Ishikawa (cell line): Measurements from ENCODE around the gene CERS6.
A peak's percentile ranks its signal among the peaks of the same experiment; 100 is the strongest.

Source experiments
- CEBPB ChIP-seq: IDR thresholded peaks from 2 replicates; pipeline ENCODE4 v1.6.1; 2012
- CREB1 ChIP-seq: IDR thresholded peaks from 2 replicates; pipeline ENCODE4 v1.6.1; 2012; ENCODE audit warnings: low read depth
- EGR1 ChIP-seq: IDR thresholded peaks from 2 replicates; pipeline ENCODE4 v1.6.1; 2012
- EP300 ChIP-seq: IDR thresholded peaks from 2 replicates; pipeline ENCODE4 v1.6.1; 2012; ENCODE audit warnings: borderline replicate concordance
- FOXM1 ChIP-seq: IDR thresholded peaks from 2 replicates; pipeline ENCODE4 v1.6.1; 2012; ENCODE audit warnings: low read depth, borderline replicate concordance
- MAX ChIP-seq: IDR thresholded peaks from 2 replicates; pipeline ENCODE4 v1.6.1; 2012
- NFIC ChIP-seq: IDR thresholded peaks from 2 replicates; pipeline ENCODE4 v1.6.1; 2012
- RAD21 ChIP-seq: IDR thresholded peaks from 2 replicates; pipeline ENCODE4 v1.6.1; 2012; ENCODE audit warnings: low read depth
- REST ChIP-seq: IDR thresholded peaks from 2 replicates; pipeline ENCODE4 v1.6.1; 2012; ENCODE audit warnings: low read depth, mild to moderate bottlenecking
- TAF1 ChIP-seq: IDR thresholded peaks from 2 replicates; pipeline ENCODE4 v1.6.1; 2012; ENCODE audit warnings: low read depth, mild to moderate bottlenecking
- TCF12 ChIP-seq: IDR thresholded peaks from 2 replicates; pipeline ENCODE4 v1.6.1; 2012; ENCODE audit warnings: low read depth
- TEAD4 ChIP-seq: IDR thresholded peaks from 2 replicates; pipeline ENCODE4 v1.6.1; 2012
- USF1 ChIP-seq: IDR thresholded peaks from 2 replicates; pipeline ENCODE4 v1.6.1; 2012
- YY1 ChIP-seq: IDR thresholded peaks from 2 replicates; pipeline ENCODE4 v1.6.1; 2012; ENCODE audit warnings: low read depth
- ZBTB7A ChIP-seq: IDR thresholded peaks from 2 replicates; pipeline ENCODE4 v1.6.1; 2012; ENCODE audit warnings: low read depth

The CERS6 gene

GRCh38 chr2:168432565-168433186 is 23.4 kb upstream of the CERS6 start:
- TF ChIP-seq TEAD4 (no peak), USF1 (no peak), ZBTB7A (no peak), EP300 (no peak), RAD21 (no peak), CEBPB (no peak), REST (no peak), EGR1 (no peak), TAF1 (no peak), FOXM1 (no peak), CREB1 (no peak), NFIC (no peak), YY1 (no peak), TCF12 (no peak), MAX (no peak)

GRCh38 chr2:168433527-168433926 is 22.5 kb upstream of the CERS6 start:
- TF ChIP-seq ZBTB7A = no peak
- no peak for TF ChIP-seq MAX
- TF ChIP-seq TCF12 = no peak
- TF ChIP-seq CEBPB = no peak
- no peak for TF ChIP-seq EGR1
- TF ChIP-seq NFIC = no peak
- no peak for TF ChIP-seq TEAD4

- TF ChIP-seq NFIC (peak; percentile 88), MAX (no peak)
These were observed 21.9 kb upstream of the CERS6 start for GRCh38 chr2:168434146-168434545.

- TF ChIP-seq MAX (no peak), USF1 (no peak), TCF12 (no peak), RAD21 (no peak), EGR1 (no peak), FOXM1 (no peak), EP300 (no peak), ZBTB7A (no peak), TAF1 (no peak), CEBPB (no peak), TEAD4 (no peak), REST (no peak), CREB1 (no peak), YY1 (no peak), NFIC (no peak)
These were observed 19.2 kb upstream of the CERS6 start for GRCh38 chr2:168436840-168437239.

GRCh38 chr2:168438553-168438952 is 17.5 kb upstream of the CERS6 start:
- TF ChIP-seq TCF12 (no peak), FOXM1 (no peak), TAF1 (no peak), YY1 (no peak), NFIC (no peak), EP300 (no peak), CEBPB (no peak), REST (no peak), USF1 (no peak), TEAD4 (no peak), RAD21 (no peak), ZBTB7A (no peak), MAX (no peak), CREB1 (no peak)
